ENCODE results near the gene MUC20.
"Not testable (repeated sequence)": the region's sequence is repeated elsewhere in the genome, so short reads cannot be mapped to it uniquely, and the experiment has no call there.

The MUC20 gene, protein sequence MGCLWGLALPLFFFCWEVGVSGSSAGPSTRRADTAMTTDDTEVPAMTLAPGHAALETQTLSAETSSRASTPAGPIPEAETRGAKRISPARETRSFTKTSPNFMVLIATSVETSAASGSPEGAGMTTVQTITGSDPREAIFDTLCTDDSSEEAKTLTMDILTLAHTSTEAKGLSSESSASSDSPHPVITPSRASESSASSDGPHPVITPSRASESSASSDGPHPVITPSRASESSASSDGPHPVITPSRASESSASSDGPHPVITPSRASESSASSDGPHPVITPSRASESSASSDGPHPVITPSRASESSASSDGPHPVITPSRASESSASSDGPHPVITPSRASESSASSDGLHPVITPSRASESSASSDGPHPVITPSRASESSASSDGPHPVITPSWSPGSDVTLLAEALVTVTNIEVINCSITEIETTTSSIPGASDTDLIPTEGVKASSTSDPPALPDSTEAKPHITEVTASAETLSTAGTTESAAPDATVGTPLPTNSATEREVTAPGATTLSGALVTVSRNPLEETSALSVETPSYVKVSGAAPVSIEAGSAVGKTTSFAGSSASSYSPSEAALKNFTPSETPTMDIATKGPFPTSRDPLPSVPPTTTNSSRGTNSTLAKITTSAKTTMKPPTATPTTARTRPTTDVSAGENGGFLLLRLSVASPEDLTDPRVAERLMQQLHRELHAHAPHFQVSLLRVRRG
- 1.0 to 3.5 (median 2.3) reads per million in 3 donors for total RNA-seq

DNA sequence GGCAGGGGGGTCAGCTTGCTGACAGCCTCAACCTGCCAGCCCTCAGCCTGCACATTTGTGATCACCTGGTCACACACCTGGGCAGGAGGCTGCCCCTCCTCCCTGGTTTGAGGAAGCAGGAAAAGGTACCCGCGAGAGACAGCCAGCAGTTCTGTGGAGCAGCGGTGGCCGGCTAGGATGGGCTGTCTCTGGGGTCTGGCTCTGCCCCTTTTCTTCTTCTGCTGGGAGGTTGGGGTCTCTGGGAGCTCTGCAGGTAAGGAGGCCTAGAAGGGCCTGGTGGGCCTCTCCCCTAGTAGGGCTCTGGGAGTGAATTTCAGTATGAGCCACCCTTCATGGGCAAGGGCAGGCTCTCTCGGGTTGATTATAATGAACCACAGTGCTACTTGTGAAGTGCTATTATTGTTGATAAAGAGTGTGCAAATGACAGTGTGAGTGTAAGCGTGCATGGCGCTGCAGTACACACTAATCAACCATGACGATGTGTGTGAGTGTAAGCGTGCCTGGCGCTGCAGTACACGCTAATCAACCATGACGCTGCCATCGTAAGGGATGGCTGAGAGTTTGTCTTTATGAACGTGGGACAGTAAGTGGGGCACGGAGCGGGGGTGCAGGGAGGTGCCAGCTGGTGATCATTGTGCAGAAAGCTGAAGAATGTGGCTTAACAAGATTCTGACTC lies at the start of gene MUC20:
TSS of gene MUC20 (plus strand) at position 148 of the 676 bp plus-strand sequence. CDS start at position 178, 30 bp downstream.
- DNase-seq; H3K4me1 ChIP-seq (ENCODE audit: control insufficient read depth, insufficient read depth, low read length, poor library complexity, severe bottlenecking); H3K4me3 ChIP-seq (ENCODE audit: insufficient read depth, low read depth, low read length, poor library complexity, severe bottlenecking); H3K27me3 ChIP-seq (replicated peaks; ENCODE audit: control insufficient read depth, insufficient read depth, low read length, poor library complexity, severe bottlenecking); H3K9me3 ChIP-seq (ENCODE audit: control insufficient read depth, low read length); H3K36me3 ChIP-seq (ENCODE audit: control insufficient read depth, insufficient read depth, low read length); H3K27ac ChIP-seq (ENCODE audit: insufficient read depth, low read length, poor library complexity, severe bottlenecking): not testable (repeated sequence)

DNA sequence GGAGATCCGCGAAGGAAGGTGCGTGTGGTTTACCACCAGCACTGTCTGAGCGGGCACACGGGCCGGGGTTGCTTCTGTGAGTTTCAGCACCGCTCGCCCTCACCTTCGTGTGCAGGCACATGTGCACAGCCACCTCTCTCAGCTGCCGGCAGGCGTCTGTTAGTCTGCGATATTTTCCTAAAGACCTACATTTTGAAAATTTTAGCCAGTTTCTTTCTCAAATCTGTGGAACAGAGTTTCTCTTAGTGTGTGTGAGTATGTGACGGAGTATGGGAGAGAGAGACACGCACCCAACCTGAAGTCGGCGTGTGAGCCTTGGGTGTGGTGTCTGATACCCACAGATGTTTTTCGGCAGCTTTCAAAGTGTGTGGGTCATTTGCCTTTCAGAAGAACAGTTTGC lies 49.5 kb upstream of the MUC20 start:
- H3K4me3 ChIP-seq (ENCODE audit: insufficient read depth, low read depth, low read length, poor library complexity, severe bottlenecking); H3K27ac ChIP-seq (ENCODE audit: insufficient read depth, low read length, poor library complexity, severe bottlenecking); H3K4me1 ChIP-seq (ENCODE audit: control insufficient read depth, insufficient read depth, low read length, poor library complexity, severe bottlenecking); H3K27me3 ChIP-seq (replicated peaks; ENCODE audit: control insufficient read depth, insufficient read depth, low read length, poor library complexity, severe bottlenecking); H3K9me3 ChIP-seq (ENCODE audit: control insufficient read depth, low read length); DNase-seq: not testable (repeated sequence)
- peaks cover 11% of the 10 kb centered on the region for H3K36me3 ChIP-seq (ENCODE audit: control insufficient read depth, insufficient read depth, low read length)

DNA sequence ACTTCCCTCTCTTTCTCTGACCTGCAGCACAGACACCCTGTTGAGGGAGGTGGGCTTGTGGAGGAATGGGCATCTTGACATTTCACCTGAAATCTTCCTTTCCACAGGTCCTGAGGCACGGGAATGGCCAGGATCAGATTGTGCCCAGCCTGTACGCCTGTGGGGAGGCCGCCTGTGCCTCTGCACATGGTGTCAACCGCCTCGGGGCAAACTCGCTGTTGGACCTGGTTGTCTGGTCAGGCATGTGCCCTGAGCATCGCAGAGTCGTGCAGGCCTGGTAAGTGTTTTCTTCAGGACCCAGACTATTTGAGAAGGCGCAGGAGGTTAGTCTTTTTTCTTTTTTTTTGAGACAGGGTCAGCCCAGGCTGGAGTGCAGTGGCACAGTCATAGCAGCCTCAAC lies 47.1 kb upstream of the MUC20 start:
- peaks cover 11% of the 10 kb centered on the region for H3K36me3 ChIP-seq (ENCODE audit: control insufficient read depth, insufficient read depth, low read length)

DNA sequence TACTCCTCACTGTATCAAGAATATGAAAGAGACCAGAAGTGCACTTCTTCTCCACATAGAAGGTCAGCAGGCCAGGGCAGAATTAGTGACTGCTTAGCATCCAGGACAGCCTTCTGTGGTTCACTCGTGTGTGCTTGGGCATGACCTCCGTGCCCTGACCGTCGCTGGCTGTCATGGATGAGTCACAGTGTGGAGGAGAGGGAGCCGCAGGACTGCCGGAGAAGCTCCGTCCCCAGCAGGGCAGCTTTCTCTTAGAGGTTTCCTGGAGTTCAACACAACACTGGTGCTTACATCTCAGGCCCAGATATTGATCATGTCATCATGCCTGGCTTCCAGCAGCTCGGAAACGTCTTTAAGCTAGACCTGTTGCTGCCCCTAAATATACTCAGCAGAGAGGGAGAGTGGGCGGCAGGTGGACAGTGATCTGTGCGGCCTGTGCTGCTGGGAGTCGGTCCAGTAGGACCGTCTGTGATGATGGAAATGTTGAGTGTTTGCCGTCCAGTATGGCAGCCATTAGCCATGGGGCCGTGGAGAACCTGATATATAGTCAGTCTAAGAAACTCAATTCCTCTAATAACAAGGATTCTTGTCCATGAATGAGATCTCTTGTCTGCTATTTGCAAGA lies 42.3 kb upstream of the MUC20 start:
- H3K4me3 ChIP-seq (ENCODE audit: insufficient read depth, low read depth, low read length, poor library complexity, severe bottlenecking); DNase-seq; H3K27ac ChIP-seq (ENCODE audit: insufficient read depth, low read length, poor library complexity, severe bottlenecking); H3K4me1 ChIP-seq (ENCODE audit: control insufficient read depth, insufficient read depth, low read length, poor library complexity, severe bottlenecking); H3K36me3 ChIP-seq (ENCODE audit: control insufficient read depth, insufficient read depth, low read length); H3K27me3 ChIP-seq (replicated peaks; ENCODE audit: control insufficient read depth, insufficient read depth, low read length, poor library complexity, severe bottlenecking); H3K9me3 ChIP-seq (ENCODE audit: control insufficient read depth, low read length): not testable (repeated sequence)

More for the DNA sequence above, 47.1 kb upstream of the MUC20 start:
- not testable (repeated sequence) for H3K9me3 ChIP-seq (ENCODE audit: control insufficient read depth, low read length); H3K4me1 ChIP-seq (ENCODE audit: control insufficient read depth, insufficient read depth, low read length, poor library complexity, severe bottlenecking); H3K4me3 ChIP-seq (ENCODE audit: insufficient read depth, low read depth, low read length, poor library complexity, severe bottlenecking); H3K27me3 ChIP-seq (replicated peaks; ENCODE audit: control insufficient read depth, insufficient read depth, low read length, poor library complexity, severe bottlenecking); DNase-seq; H3K27ac ChIP-seq (ENCODE audit: insufficient read depth, low read length, poor library complexity, severe bottlenecking)

DNA sequence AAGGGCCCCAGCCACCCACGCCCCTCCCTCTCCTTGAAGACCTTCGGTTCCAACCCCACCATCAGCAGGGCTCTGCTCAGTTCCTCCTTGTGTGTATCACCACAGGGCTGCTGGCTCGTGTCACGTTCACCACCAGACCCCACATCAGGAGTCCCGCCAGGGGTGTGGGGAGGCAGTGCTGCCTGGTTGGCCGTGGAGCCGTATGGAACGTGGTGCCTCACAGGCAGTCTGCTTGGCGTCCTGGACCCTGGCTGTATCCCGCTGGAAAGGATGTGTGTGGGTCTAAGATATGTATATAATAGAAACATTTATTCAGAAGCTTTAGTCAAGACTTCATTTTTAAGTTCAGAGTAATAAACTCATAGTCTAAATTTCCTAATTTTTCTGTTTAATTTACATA lies 40.1 kb upstream of the MUC20 start:
- not testable (repeated sequence) for H3K4me3 ChIP-seq (ENCODE audit: insufficient read depth, low read depth, low read length, poor library complexity, severe bottlenecking); H3K36me3 ChIP-seq (ENCODE audit: control insufficient read depth, insufficient read depth, low read length); H3K4me1 ChIP-seq (ENCODE audit: control insufficient read depth, insufficient read depth, low read length, poor library complexity, severe bottlenecking); H3K27me3 ChIP-seq (replicated peaks; ENCODE audit: control insufficient read depth, insufficient read depth, low read length, poor library complexity, severe bottlenecking); DNase-seq; H3K27ac ChIP-seq (ENCODE audit: insufficient read depth, low read length, poor library complexity, severe bottlenecking); H3K9me3 ChIP-seq (ENCODE audit: control insufficient read depth, low read length)

DNA sequence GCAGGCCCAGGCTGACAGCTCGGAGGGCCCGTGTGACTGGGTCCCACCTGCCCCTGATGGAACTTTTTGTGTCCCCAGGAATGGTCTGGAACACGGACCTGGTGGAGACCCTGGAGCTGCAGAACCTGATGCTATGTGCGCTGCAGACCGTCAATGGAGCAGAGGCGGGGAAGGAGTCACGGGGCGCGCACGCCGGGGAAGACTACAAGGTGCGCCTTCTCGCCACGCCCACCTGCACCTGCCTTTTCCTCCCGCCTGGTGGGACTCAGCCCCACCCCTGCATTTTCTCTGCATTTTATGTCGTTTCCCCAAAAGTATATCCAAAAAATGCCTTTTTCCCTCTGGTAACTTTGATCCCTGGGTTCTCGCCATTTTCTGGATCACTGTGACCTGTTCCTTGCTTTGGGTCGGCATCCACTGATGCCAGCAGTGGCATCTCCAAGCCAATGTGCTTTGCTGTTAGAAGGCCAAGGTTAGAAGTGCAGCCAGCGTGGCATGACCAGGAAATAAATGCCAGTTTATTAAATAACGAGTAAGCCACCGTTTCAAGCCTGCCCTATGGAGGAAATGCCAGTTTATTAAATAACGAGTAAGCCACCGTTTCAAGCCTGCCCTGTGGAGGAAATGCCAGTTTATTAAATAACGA lies 39.2 kb upstream of the MUC20 start:
- H3K4me1 ChIP-seq (ENCODE audit: control insufficient read depth, insufficient read depth, low read length, poor library complexity, severe bottlenecking); DNase-seq; H3K4me3 ChIP-seq (ENCODE audit: insufficient read depth, low read depth, low read length, poor library complexity, severe bottlenecking); H3K27ac ChIP-seq (ENCODE audit: insufficient read depth, low read length, poor library complexity, severe bottlenecking); H3K9me3 ChIP-seq (ENCODE audit: control insufficient read depth, low read length); H3K27me3 ChIP-seq (replicated peaks; ENCODE audit: control insufficient read depth, insufficient read depth, low read length, poor library complexity, severe bottlenecking): not testable (repeated sequence)
- H3K36me3 ChIP-seq (ENCODE audit: control insufficient read depth, insufficient read depth, low read length) = peaks cover 11% of the 10 kb centered on the region

DNA sequence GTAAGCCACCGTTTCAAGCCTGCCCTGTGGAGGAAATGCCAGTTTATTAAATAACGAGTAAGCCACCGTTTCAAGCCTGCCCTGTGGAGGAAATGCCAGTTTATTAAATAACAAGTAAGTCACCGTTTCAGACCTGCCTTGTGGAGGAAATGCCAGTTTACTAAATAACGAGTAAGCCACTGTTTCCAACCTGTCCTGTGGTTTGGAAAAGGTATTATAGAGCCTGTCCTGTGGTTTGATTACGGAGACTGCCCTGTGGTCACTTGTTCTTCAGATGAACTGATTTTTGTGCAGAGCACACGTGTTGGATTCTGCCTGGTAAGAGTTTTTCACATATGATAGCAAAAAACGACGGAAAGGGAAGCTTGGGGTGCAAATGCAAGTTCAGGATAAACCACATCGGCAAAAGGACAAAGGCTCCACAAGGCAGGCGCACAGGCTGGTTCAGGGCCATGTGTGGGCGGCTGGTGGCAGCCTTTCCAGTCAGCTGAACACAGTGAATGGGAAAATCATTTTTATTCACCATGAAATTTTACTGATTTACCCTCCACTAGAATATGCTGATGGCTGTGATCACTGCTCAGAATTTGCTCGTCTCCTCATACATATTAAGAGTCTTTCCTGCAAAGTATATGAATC lies 38.6 kb upstream of the MUC20 start:
- peaks cover 11% of the 10 kb centered on the region for H3K36me3 ChIP-seq (ENCODE audit: control insufficient read depth, insufficient read depth, low read length)
- H3K27ac ChIP-seq (ENCODE audit: insufficient read depth, low read length, poor library complexity, severe bottlenecking); H3K27me3 ChIP-seq (replicated peaks; ENCODE audit: control insufficient read depth, insufficient read depth, low read length, poor library complexity, severe bottlenecking); H3K4me3 ChIP-seq (ENCODE audit: insufficient read depth, low read depth, low read length, poor library complexity, severe bottlenecking); H3K9me3 ChIP-seq (ENCODE audit: control insufficient read depth, low read length); DNase-seq; H3K4me1 ChIP-seq (ENCODE audit: control insufficient read depth, insufficient read depth, low read length, poor library complexity, severe bottlenecking): not testable (repeated sequence)

DNA sequence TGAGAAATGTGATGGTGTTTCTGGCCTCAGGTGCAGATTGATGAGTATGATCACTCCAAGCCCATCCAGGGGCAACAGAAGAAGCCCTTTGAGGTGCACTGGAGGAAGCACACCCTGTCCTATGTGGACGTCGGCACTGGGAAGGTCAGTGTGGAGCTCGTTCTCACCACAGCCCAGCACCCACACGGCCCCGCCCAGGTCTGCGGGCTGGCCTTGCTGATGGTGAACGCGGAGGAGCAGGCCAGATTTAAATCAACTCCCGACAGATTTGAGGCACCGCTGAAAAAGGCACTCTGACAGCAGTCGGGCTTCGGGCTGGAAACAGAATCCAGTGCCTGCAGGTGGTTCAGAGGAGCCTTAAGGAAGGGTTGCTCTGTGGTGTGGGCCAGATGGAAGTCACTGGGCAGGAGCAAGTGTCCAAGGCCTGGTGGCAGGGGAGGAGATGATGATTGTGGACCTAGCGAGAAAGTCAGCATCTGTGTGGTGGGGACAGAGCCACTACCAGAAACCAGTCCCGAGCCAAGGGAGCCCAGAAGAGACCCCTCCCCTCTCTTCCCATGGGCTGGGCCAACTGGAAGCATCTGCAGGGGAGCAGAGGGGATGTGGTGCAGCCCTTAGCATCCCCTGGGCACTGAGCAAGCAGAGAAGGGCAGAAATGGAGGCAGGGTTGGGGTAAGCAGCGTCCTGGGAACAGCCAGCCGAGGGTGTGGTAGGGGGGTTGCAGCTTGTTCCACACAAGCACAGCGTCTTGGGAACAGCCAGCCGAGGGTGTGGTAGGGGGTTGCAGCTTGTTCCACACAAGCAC lies 36.9 kb upstream of the MUC20 start:
- not testable (repeated sequence) for H3K27me3 ChIP-seq (replicated peaks; ENCODE audit: control insufficient read depth, insufficient read depth, low read length, poor library complexity, severe bottlenecking); H3K27ac ChIP-seq (ENCODE audit: insufficient read depth, low read length, poor library complexity, severe bottlenecking); DNase-seq; H3K9me3 ChIP-seq (ENCODE audit: control insufficient read depth, low read length); H3K4me3 ChIP-seq (ENCODE audit: insufficient read depth, low read depth, low read length, poor library complexity, severe bottlenecking); H3K4me1 ChIP-seq (ENCODE audit: control insufficient read depth, insufficient read depth, low read length, poor library complexity, severe bottlenecking)
- H3K36me3 ChIP-seq (ENCODE audit: control insufficient read depth, insufficient read depth, low read length) = peaks cover 11% of the 10 kb centered on the region
